Type B pancreatic cell (in vitro differentiated cells): Measurements from ENCODE around the gene ATP8A2. TPM values are rescaled to one million over a fixed set of nuclear protein-coding genes. Genes with fewer than 3 reads are reported as not detected.

Source experiments
- DNase-seq: peaks from one replicate; pipeline ENCODE4 v3.0.0; 2021; ENCODE audit warnings: mixed read lengths; ENCODE audit not compliant: unreplicated experiment; ENCODE audit errors: extremely low spot score
- H3K27ac Mint-ChIP-seq: 2 replicates; pipeline ENCODE4 v1.8.0; 2021; ENCODE audit warnings: mild to moderate bottlenecking, mixed read lengths
- H3K27me3 Mint-ChIP-seq: 2 replicates; pipeline ENCODE4 v1.8.0; 2021; ENCODE audit warnings: mixed read lengths
- H3K36me3 Mint-ChIP-seq: 2 replicates; pipeline ENCODE4 v1.8.0; 2021; ENCODE audit warnings: mixed read lengths
- H3K4me1 Mint-ChIP-seq: one replicate; pipeline ENCODE4 v1.8.0; 2021; ENCODE audit warnings: mixed read lengths; ENCODE audit not compliant: unreplicated experiment
- H3K4me3 Mint-ChIP-seq: 2 replicates; pipeline ENCODE4 v1.8.0; 2021; ENCODE audit warnings: mild to moderate bottlenecking, mixed read lengths
- H3K9me3 Mint-ChIP-seq: 2 replicates; pipeline ENCODE4 v1.8.0; 2021; ENCODE audit warnings: mixed read lengths
- CTCF ChIP-seq: fragments of 200-600 bp; sonication (generic); conservative IDR thresholded peaks from 2 replicates; pipeline ENCODE4 v1.5.0; 2021; ENCODE audit warnings: antibody characterized with exemption, mild to moderate bottlenecking
- total RNA-seq: library from RNA; stranded (reverse); gene quantifications from 2 replicates; pipeline ENCODE4 v1.2.1, GENCODE V29; 2021; ENCODE audit warnings: low replicate concordance

ATP8A2 gene
- total RNA-seq, 1 donor from 2014 or later, result 13.8 TPM

DNA sequence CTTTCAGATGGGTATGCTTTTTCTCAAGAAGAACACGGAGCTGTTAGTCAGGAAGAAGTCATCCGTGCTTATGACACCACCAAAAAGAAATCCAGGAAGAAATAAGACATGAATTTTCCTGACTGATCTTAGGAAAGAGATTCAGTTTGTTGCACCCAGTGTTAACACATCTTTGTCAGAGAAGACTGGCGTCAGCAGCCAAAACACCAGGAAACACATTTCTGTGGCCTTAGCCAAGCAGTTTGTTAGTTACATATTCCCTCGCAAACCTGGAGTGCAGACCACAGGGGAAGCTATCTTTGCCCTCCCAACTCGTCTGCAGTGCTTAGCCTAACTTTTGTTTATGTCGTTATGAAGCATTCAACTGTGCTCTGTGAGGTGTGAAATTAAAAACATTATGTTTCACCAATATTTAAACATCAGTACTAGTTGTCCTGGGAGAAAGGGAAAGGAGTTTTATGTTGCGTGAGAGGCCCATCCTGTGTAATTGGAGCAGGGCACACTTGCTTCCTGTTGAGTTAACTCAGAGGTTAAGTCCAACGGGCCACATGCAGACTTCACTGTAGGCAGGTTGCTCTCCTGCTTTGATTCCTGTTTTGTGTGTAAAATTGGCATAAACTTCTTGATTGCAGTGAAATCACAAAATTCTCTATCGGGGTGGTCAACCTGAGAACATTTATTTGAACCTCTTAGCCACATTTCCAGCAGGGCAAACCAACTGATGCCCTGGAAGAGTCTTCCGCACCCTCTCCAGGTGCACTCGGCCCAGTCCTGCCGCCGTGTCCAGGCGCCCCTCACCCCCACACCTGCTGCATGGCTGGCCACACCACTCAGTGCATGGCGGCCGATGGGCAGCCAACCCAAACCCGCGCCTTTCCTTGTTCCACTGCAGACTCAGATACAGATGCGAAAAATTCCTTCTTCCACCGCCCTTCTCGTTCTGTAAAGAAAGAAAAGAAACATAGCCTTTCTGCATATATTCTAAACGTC, 648.4 kb downstream of the ATP8A2 start:
- no peak for DNase-seq
- H3K9me3 Mint-ChIP-seq, result no peaks in the 10 kb centered on the region
- H3K27ac Mint-ChIP-seq, result peak overlapping the region; percentile 76
- H3K4me1 Mint-ChIP-seq, result peaks cover 73% of the 10 kb centered on the region
- no peaks in the 10 kb centered on the region for H3K36me3 Mint-ChIP-seq
- peaks cover under 1% of the 10 kb centered on the region for H3K27me3 Mint-ChIP-seq
- TF ChIP-seq CTCF, result no peak
- peak overlapping the region; percentile 24 for H3K4me3 Mint-ChIP-seq

GRCh38 chr13:26020891-26021290, 649.1 kb downstream of the ATP8A2 start:
- peak overlapping the region; percentile 9 for H3K4me3 Mint-ChIP-seq
- no peaks in the 10 kb centered on the region for H3K9me3 Mint-ChIP-seq
- DNase-seq, result no peak
- no peaks in the 10 kb centered on the region for H3K36me3 Mint-ChIP-seq
- H3K27ac Mint-ChIP-seq, result peak overlapping the region; percentile 76
- H3K4me1 Mint-ChIP-seq, result peaks cover 74% of the 10 kb centered on the region
- TF ChIP-seq CTCF, result no peak
- peaks cover 3% of the 10 kb centered on the region for H3K27me3 Mint-ChIP-seq

DNA sequence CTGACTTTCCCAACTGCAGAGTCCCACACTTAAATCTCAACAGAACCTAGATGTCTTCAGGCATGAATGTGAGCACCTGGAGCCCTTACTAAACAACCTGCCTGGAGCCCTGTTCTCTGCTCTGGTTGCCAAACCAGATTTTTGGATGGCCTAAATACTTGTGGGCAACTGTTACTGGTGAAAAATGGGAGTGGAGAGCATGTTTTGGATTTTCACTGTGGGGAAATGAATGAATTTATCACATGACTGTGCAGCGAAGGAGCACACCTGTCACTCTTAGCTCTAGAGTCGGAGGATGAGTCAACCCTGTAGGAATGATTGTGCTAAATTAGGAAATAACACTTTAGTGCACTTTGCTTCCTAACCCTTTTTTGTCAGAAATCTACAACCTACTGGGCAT, 649.7 kb downstream of the ATP8A2 start:
- peaks cover 77% of the 10 kb centered on the region for H3K4me1 Mint-ChIP-seq
- H3K36me3 Mint-ChIP-seq, result no peaks in the 10 kb centered on the region
- H3K9me3 Mint-ChIP-seq, result no peaks in the 10 kb centered on the region
- peaks cover 3% of the 10 kb centered on the region for H3K27me3 Mint-ChIP-seq
- peak overlapping the region; percentile 76 for H3K27ac Mint-ChIP-seq
- no peak for TF ChIP-seq CTCF
- no peak for DNase-seq
- H3K4me3 Mint-ChIP-seq, result peak overlapping the region; percentile 33

- Mint-ChIP-seq H3K27me3 (peaks cover 3% of the 10 kb centered on the region), H3K36me3 (no peaks in the 10 kb centered on the region), H3K4me3 (peak overlapping the region; percentile 33), H3K4me1 (peaks cover 81% of the 10 kb centered on the region), H3K27ac (peak overlapping the region; percentile 76), H3K9me3 (no peaks in the 10 kb centered on the region)
- no peak for DNase-seq
- TF ChIP-seq CTCF, result no peak
These were observed 650.2 kb downstream of the ATP8A2 start for GRCh38 chr13:26021956-26022355.

GRCh38 chr13:26022538-26023292, 650.9 kb downstream of the ATP8A2 start:
- Mint-ChIP-seq H3K36me3 (no peaks in the 10 kb centered on the region), H3K27me3 (peaks cover 3% of the 10 kb centered on the region), H3K27ac (peak overlapping the region; percentile 76), H3K4me3 (peak overlapping the region; percentile 27), H3K4me1 (peaks cover 80% of the 10 kb centered on the region), H3K9me3 (no peaks in the 10 kb centered on the region)
- TF ChIP-seq CTCF, result no peak
- DNase-seq, result no peak
